ENCODE data around the gene TMEM151B. TPM values are rescaled to one million over a fixed set of nuclear protein-coding genes. Genes with fewer than 3 reads are reported as not detected.

The TMEM151B gene
- total and polyA plus RNA-seq, 10 donors: 0.03 to 0.17 (median 0.11) TPM; not detected in 7

GRCh38 chr6:44257025-44257752, 13.1 kb upstream of the TMEM151B start, which contains the start of gene SLC35B2:
Gene SLC35B2, minus strand, starts transcription at chr6:44257528. Its CDS starts 118 bp downstream, at chr6:44257410.
- Histone ChIP-seq H3K9me3 (no peaks in the 10 kb centered on the region), H3K4me3 (peak within 1 kb of the TSS; percentile 78 to 98 (median 88)), H3K27ac (peak within 1 kb of the TSS; percentile 91 to 98 (median 94)), H3K36me3 (peaks cover 7 to 81% (median 69%) of the 10 kb centered on the region in 6 donors), H3K27me3 (replicated peaks in 1 of 7) (no peaks in the 10 kb centered on the region), H3K4me1 (peaks cover 34 to 98% (median 87%) of the 10 kb centered on the region in 6 donors)
- intact Hi-C loops (cut with DNase I; ENCODE audit: low total_unique reads): no loop called here
- peak; percentile 93 for DNase-seq
- 0 to 1% (median 1%) methylated on average over 10 to 80 of the region's 80 CpGs for WGBS, 5 donors
- TF ChIP-seq POLR2AphosphoS5 (IDR thresholded peaks at IDR 0.05) (peak; percentile 79 to 90 (median 84)), POLR2A (IDR thresholded peaks at IDR 0.05) (peak in 1 of 3 donors; percentile 38), CTCF (IDR thresholded peaks at IDR 0.05 in 8 of 11, conservative IDR thresholded peaks at IDR 0.05 in 3 of 11) (peak in 9 of 11 experiments; percentile 22 to 94 (median 83))

- intact Hi-C loops (cut with DNase I; ENCODE audit: low total_unique reads): no loop called here
- peak overlapping the region; percentile 91 to 98 (median 94) for H3K27ac ChIP-seq
- TF ChIP-seq POLR2AphosphoS5 (IDR thresholded peaks at IDR 0.05) (peak in 1 of 3 donors; percentile 36), CTCF (IDR thresholded peaks at IDR 0.05 in 8 of 11, conservative IDR thresholded peaks at IDR 0.05 in 3 of 11) (peak in 7 of 11 experiments; percentile 0 to 52 (median 7)), POLR2A (IDR thresholded peaks at IDR 0.05) (no peak)
- H3K27me3 ChIP-seq (replicated peaks in 1 of 7): no peaks in the 10 kb centered on the region
- peak overlapping the region; percentile 78 to 98 (median 88) for H3K4me3 ChIP-seq
- no peak for DNase-seq
- WGBS, 5 donors: 28 to 37% (median 36%) methylated on average over 15 of the region's 15 CpGs
- H3K4me1 ChIP-seq: peaks cover 41 to 98% (median 90%) of the 10 kb centered on the region in 6 donors
- peaks cover 7 to 81% (median 63%) of the 10 kb centered on the region in 6 donors for H3K36me3 ChIP-seq
- no peaks in the 10 kb centered on the region for H3K9me3 ChIP-seq
Measured at GRCh38 chr6:44257753-44258324, 12.4 kb upstream of the TMEM151B start.

- intact Hi-C loops (cut with DNase I; ENCODE audit: low total_unique reads): no loop called here
- peaks cover 7 to 75% (median 58%) of the 10 kb centered on the region in 6 donors for H3K36me3 ChIP-seq
- peak overlapping the region in 7 of 8 donors; percentile 91 to 98 (median 95) for H3K27ac ChIP-seq
Measured at GRCh38 chr6:44258325-44258863, 11.9 kb upstream of the TMEM151B start.

GRCh38 chr6:44258921-44259320, 11.3 kb upstream of the TMEM151B start:
- DNase-seq: peak; percentile 68
- H3K27ac ChIP-seq: peak overlapping the region in 7 of 8 donors; percentile 41 to 98 (median 95)
- TF ChIP-seq POLR2AphosphoS5 (IDR thresholded peaks at IDR 0.05): peak in 1 of 3 donors; percentile 12
- TF ChIP-seq CTCF (IDR thresholded peaks at IDR 0.05 in 8 of 11, conservative IDR thresholded peaks at IDR 0.05 in 3 of 11): no peak
- no peaks in the 10 kb centered on the region for H3K9me3 ChIP-seq
- no peak overlapping the region for H3K4me3 ChIP-seq
- H3K36me3 ChIP-seq: peaks cover 7 to 70% (median 52%) of the 10 kb centered on the region in 6 donors
- H3K27me3 ChIP-seq (replicated peaks in 1 of 7): no peaks in the 10 kb centered on the region
- WGBS, 5 donors: 80 to 87% (median 86%) methylated on average over 3 of the region's 3 CpGs
- H3K4me1 ChIP-seq: peaks cover 41 to 98% (median 92%) of the 10 kb centered on the region in 6 donors
- intact Hi-C loops (cut with DNase I; ENCODE audit: low total_unique reads): no loop called here

More at GRCh38 chr6:44258325-44258863, 11.9 kb upstream of the TMEM151B start:
- no peaks in the 10 kb centered on the region for H3K27me3 ChIP-seq (replicated peaks in 1 of 7)
- peak overlapping the region in 2 of 8 donors; percentile 92 to 98 for H3K4me3 ChIP-seq
- 59 to 74% (median 67%) methylated on average over 9 of the region's 9 CpGs for WGBS, 5 donors
- no peaks in the 10 kb centered on the region for H3K9me3 ChIP-seq
- peak; percentile 76 for DNase-seq
- peaks cover 41 to 98% (median 92%) of the 10 kb centered on the region in 6 donors for H3K4me1 ChIP-seq
- TF ChIP-seq POLR2AphosphoS5 (IDR thresholded peaks at IDR 0.05): no peak

Measured in spleen (tissue), 11 donors.